ENCODE measurements around the gene OBSL1. TPM values are rescaled to one million over a fixed set of nuclear protein-coding genes. Genes with fewer than 3 reads are reported as not detected.

Gene OBSL1
- total and polyA plus RNA-seq, 10 of the 15 experiments (the other 5 are each of a cell fraction or from before 2014, with no cell fraction given), result 0.14 to 0.77 TPM; not detected in 8

DNA sequence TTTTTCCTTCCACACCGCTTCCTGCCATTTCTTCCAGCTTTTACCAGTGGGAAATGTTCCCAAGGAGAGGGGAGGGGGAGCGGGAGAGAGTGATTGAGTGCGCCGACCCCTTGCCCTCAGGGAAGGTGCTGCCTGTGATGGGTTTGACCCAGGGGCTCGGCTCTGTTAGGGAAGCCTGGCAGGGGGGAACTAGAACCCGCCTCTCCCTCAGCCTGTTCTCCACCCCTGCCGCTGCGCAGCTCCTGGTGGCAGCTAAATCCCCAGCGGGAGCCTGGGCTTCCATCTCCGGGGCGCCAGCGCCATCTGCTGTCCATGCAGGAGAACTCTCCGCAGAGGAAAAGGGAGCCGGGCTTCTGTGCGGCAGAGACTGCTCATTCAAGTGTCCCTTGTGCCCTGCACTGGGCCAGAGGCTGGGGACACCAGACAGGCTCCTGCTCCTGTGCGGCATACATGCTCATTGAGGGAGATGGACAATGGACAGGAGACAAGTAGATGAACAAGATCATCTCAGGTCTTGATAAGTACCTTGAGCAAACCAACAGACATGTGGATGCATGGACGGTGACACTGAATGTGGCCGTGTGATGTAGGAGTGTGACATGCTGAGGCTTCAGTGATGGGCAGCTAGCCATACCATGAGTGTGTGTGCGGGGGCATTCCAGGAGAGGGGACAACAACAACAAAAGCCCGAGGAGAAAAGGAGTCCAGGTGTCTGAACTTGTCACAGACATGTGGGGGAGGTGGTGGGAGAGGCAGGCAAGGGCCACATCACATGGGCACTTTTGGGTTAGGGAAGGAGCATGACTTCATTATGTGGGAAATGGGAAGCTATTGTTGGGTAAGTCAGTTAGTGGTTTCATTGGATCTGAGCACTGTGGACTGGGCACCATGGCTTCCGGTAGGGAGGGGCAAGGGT is 41.0 kb downstream of the OBSL1 start:
- SMC1A ChIA-PET (ENCODE audit: uncharacterized antibody, unreplicated experiment), result interaction anchor here (0.7 to 4.3 kb wide), 17 partner anchors 8 to 159 kb away, joined by 3 to 41 read pairs (median 3); partner anchors contain the start of genes CHPF, GMPPA, STK11IP and TMEM198
- Histone ChIP-seq H3K9ac (ENCODE audit: control insufficient read depth, insufficient read depth, low read length) (no peak overlapping the region), H3K36me3 (ENCODE audit: control insufficient read depth in 2 of 2, insufficient read depth in 2 of 2, low read length in 1 of 2) (no peaks in the 10 kb centered on the region), H3K27ac (ENCODE audit: control insufficient read depth, insufficient read depth) (no peak overlapping the region), H3K79me2 (ENCODE audit: control insufficient read depth, insufficient read depth, low read length) (no peaks in the 10 kb centered on the region), H2AFZ (ENCODE audit: control insufficient read depth, low read depth, low read length) (no peak overlapping the region), H4K20me1 (ENCODE audit: control insufficient read depth, insufficient read depth) (no peaks in the 10 kb centered on the region; the same call in 1 of the 2 replicates), H3K4me3 (no peak overlapping the region), H3K4me2 (ENCODE audit: control insufficient read depth, insufficient read depth) (no peak overlapping the region), H3K9me3 (replicated peaks; ENCODE audit: control insufficient read depth, insufficient read depth, low read length) (no peaks in the 10 kb centered on the region), H3K4me1 (ENCODE audit: control insufficient read depth, insufficient read depth, low read length) (no peaks in the 10 kb centered on the region), H3K27me3 (replicated peaks in 1 of 2; ENCODE audit: control insufficient read depth in 2 of 2, insufficient read depth in 2 of 2, low read length in 1 of 2) (peaks cover 6 to 16% of the 10 kb centered on the region in 2 experiments)
- POLR2A ChIA-PET, result no interaction called here
- no TSS peak for BruUV-seq (replicated peaks)
- intact Hi-C loops (cut with micrococcal nuclease; ENCODE audit: unreplicated experiment) (loop anchor here (1.0 kb wide), 4 partner anchors 35 to 127 kb away; no protein-coding TSS in a partner anchor), in situ Hi-C loops (cut with MboI) (loop anchor here (5.0 kb wide), 1 partner anchor 128 kb away; no protein-coding TSS in a partner anchor)
- TF ChIP-seq SMC3 (IDR thresholded peaks at IDR 0.05; ENCODE audit: borderline replicate concordance, low read length) (peak; percentile 96), YY1 (IDR thresholded peaks at IDR 0.05; ENCODE audit: low read depth, low read length) (peak; percentile 66; the same call in 1 of the 2 replicates), MEF2B (IDR thresholded peaks at IDR 0.05; ENCODE audit: partially characterized antibody, poor library complexity, severe bottlenecking) (peak; percentile 45), NFIC (IDR thresholded peaks at IDR 0.05; ENCODE audit: low read depth, low read length) (no peak), CHD4 (IDR thresholded peaks at IDR 0.05) (no peak), ZNF622 (IDR thresholded peaks at IDR 0.05) (no peak), IKZF1 (conservative IDR thresholded peaks at IDR 0.05) (0 out of 2 replicates have a peak, but pooled peaks have one; percentile 13), NRF1 (conservative IDR thresholded peaks at IDR 0.05; ENCODE audit: low read depth, low read length) (0 out of 2 replicates have a peak, but pooled peaks have one; percentile 22), RAD21 (IDR thresholded peaks at IDR 0.05; ENCODE audit: insufficient read depth, low read depth, low read length) (peak; percentile 99)
- TF ChIP-seq, protein P1, sequence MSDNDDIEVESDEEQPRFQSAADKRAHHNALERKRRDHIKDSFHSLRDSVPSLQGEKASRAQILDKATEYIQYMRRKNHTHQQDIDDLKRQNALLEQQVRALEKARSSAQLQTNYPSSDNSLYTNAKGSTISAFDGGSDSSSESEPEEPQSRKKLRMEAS (IDR thresholded peaks at IDR 0.05; ENCODE audit: low read depth, low read length), result 0 out of 2 replicates have a peak, but pooled peaks have one; percentile 23
- TF ChIP-seq, protein P2, sequence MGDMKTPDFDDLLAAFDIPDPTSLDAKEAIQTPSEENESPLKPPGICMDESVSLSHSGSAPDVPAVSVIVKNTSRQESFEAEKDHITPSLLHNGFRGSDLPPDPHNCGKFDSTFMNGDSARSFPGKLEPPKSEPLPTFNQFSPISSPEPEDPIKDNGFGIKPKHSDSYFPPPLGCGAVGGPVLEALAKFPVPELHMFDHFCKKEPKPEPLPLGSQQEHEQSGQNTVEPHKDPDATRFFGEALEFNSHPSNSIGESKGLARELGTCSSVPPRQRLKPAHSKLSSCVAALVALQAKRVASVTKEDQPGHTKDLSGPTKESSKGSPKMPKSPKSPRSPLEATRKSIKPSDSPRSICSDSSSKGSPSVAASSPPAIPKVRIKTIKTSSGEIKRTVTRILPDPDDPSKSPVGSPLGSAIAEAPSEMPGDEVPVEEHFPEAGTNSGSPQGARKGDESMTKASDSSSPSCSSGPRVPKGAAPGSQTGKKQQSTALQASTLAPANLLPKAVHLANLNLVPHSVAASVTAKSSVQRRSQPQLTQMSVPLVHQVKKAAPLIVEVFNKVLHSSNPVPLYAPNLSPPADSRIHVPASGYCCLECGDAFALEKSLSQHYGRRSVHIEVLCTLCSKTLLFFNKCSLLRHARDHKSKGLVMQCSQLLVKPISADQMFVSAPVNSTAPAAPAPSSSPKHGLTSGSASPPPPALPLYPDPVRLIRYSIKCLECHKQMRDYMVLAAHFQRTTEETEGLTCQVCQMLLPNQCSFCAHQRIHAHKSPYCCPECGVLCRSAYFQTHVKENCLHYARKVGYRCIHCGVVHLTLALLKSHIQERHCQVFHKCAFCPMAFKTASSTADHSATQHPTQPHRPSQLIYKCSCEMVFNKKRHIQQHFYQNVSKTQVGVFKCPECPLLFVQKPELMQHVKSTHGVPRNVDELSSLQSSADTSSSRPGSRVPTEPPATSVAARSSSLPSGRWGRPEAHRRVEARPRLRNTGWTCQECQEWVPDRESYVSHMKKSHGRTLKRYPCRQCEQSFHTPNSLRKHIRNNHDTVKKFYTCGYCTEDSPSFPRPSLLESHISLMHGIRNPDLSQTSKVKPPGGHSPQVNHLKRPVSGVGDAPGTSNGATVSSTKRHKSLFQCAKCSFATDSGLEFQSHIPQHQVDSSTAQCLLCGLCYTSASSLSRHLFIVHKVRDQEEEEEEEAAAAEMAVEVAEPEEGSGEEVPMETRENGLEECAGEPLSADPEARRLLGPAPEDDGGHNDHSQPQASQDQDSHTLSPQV (IDR thresholded peaks at IDR 0.05), result 0 out of 2 replicates have a peak, but pooled peaks have one; percentile 33
- TF ChIP-seq, protein P3, sequence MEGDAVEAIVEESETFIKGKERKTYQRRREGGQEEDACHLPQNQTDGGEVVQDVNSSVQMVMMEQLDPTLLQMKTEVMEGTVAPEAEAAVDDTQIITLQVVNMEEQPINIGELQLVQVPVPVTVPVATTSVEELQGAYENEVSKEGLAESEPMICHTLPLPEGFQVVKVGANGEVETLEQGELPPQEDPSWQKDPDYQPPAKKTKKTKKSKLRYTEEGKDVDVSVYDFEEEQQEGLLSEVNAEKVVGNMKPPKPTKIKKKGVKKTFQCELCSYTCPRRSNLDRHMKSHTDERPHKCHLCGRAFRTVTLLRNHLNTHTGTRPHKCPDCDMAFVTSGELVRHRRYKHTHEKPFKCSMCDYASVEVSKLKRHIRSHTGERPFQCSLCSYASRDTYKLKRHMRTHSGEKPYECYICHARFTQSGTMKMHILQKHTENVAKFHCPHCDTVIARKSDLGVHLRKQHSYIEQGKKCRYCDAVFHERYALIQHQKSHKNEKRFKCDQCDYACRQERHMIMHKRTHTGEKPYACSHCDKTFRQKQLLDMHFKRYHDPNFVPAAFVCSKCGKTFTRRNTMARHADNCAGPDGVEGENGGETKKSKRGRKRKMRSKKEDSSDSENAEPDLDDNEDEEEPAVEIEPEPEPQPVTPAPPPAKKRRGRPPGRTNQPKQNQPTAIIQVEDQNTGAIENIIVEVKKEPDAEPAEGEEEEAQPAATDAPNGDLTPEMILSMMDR (IDR thresholded peaks at IDR 0.05 in 2 of 3, conservative IDR thresholded peaks at IDR 0.05 in 1 of 3; ENCODE audit: control insufficient read depth in 2 of 3, extremely low read depth in 1 of 3, insufficient read depth in 1 of 3, low read depth in 3 of 3, low read length in 3 of 3), result peak; percentile 93 to 99 (median 94); a peak in 5 of 6 replicates
- TF ChIP-seq, protein P4, sequence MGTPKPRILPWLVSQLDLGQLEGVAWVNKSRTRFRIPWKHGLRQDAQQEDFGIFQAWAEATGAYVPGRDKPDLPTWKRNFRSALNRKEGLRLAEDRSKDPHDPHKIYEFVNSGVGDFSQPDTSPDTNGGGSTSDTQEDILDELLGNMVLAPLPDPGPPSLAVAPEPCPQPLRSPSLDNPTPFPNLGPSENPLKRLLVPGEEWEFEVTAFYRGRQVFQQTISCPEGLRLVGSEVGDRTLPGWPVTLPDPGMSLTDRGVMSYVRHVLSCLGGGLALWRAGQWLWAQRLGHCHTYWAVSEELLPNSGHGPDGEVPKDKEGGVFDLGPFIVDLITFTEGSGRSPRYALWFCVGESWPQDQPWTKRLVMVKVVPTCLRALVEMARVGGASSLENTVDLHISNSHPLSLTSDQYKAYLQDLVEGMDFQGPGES (IDR thresholded peaks at IDR 0.05), result 0 out of 2 replicates have a peak, but pooled peaks have one; percentile 8
- no peak for DNase-seq (ENCODE audit: low read depth, low spot score)
- 8% methylated on average over 20 of the region's 21 CpGs for WGBS (ENCODE audit: insufficient coverage, insufficient replicate concordance, low lambda C conversion rate, missing lambda C conversion rate)
- RAD21 ChIA-PET (ENCODE audit: unreplicated experiment), result interaction anchor here (0.6 to 2.7 kb wide), 21 partner anchors 11 to 159 kb away, joined by 3 to 42 read pairs (median 4); partner anchors contain the start of gene GMPPA
- CTCF ChIA-PET, result interaction anchor here (0.6 to 10.8 kb wide), 33 partner anchors 8 to 371 kb away, joined by 3 to 224 read pairs (median 4); partner anchors contain the start of gene GMPPA
- FAIRE-seq, result peak; percentile 96
- ATAC-seq, result peak; percentile 98
